HEK293 (cell line): ENCODE results near the gene TAMALIN.

Source experiments
- KLF1 ChIP-seq: fragments of 450-650 bp; formaldehyde crosslinking; IDR thresholded peaks from 2 replicates; pipeline ENCODE4 v1.5.1; 2016; ENCODE audit warnings: missing biosample characterization, missing genetic modification characterization
- KLF7 ChIP-seq: fragments of 450-650 bp; formaldehyde crosslinking; IDR thresholded peaks from 2 replicates; pipeline ENCODE4 v1.5.1; 2016; ENCODE audit warnings: missing biosample characterization, missing genetic modification characterization, borderline replicate concordance
- KLF8 ChIP-seq: fragments of 450-650 bp; formaldehyde crosslinking; IDR thresholded peaks from 2 replicates; pipeline ENCODE4 v1.5.1; 2016; ENCODE audit warnings: missing biosample characterization, missing genetic modification characterization
- PATZ1 ChIP-seq: fragments of 450-650 bp; formaldehyde crosslinking; IDR thresholded peaks from 2 replicates; pipeline ENCODE4 v1.5.1; 2016; ENCODE audit warnings: missing biosample characterization, missing genetic modification characterization
- PBX3 ChIP-seq: sonication (generic); formaldehyde crosslinking; IDR thresholded peaks from 2 replicates; pipeline ENCODE4 v1.8.1; 2022; ENCODE audit warnings: mild to moderate bottlenecking, moderate library complexity, missing genetic modification reagents
- PRDM1 ChIP-seq: fragments of 450-650 bp; formaldehyde crosslinking; IDR thresholded peaks from 2 replicates; pipeline ENCODE4; 2016; ENCODE audit warnings: missing biosample characterization, missing genetic modification characterization
- PRDM2 ChIP-seq: fragments of 450-650 bp; formaldehyde crosslinking; IDR thresholded peaks from 2 replicates; pipeline ENCODE4 v1.5.1; 2016; ENCODE audit warnings: missing biosample characterization, missing genetic modification characterization, borderline replicate concordance
- REST ChIP-seq: fragments of 450-650 bp; formaldehyde crosslinking; IDR thresholded peaks from 2 replicates; pipeline ENCODE4 v1.5.1; 2016; ENCODE audit warnings: missing biosample characterization, missing genetic modification characterization
- SP2 ChIP-seq: fragments of 450-650 bp; formaldehyde crosslinking; IDR thresholded peaks from 2 replicates; pipeline ENCODE4 v1.5.1; 2016; ENCODE audit warnings: missing biosample characterization, missing genetic modification characterization
- SP3 ChIP-seq: fragments of 450-650 bp; formaldehyde crosslinking; IDR thresholded peaks from 2 replicates; pipeline ENCODE4 v1.5.1; 2016; ENCODE audit warnings: missing biosample characterization, missing genetic modification characterization
- ZBTB10 ChIP-seq: fragments of 450-650 bp; formaldehyde crosslinking; IDR thresholded peaks from 2 replicates; pipeline ENCODE4 v1.5.1; 2016; ENCODE audit warnings: missing biosample characterization, missing genetic modification characterization
- ZBTB48 ChIP-seq: fragments of 450-650 bp; formaldehyde crosslinking; IDR thresholded peaks from 2 replicates; pipeline ENCODE4 v1.5.1; 2016; ENCODE audit warnings: missing biosample characterization, missing genetic modification characterization
- ZEB2 ChIP-seq: fragments of 450-650 bp; formaldehyde crosslinking; IDR thresholded peaks from 2 replicates; pipeline ENCODE4 v1.5.1; 2016; ENCODE audit warnings: missing biosample characterization, missing genetic modification characterization
- ZFP3 ChIP-seq: fragments of 450-650 bp; formaldehyde crosslinking; IDR thresholded peaks from 2 replicates; pipeline ENCODE4 v1.5.1; 2016; ENCODE audit warnings: low read depth, missing biosample characterization, missing genetic modification characterization
- ZNF26 ChIP-seq: fragments of 450-650 bp; formaldehyde crosslinking; IDR thresholded peaks from 2 replicates; pipeline ENCODE4 v1.5.1; 2016; ENCODE audit warnings: missing biosample characterization, missing genetic modification characterization
- ZNF600 ChIP-seq: fragments of 450-650 bp; formaldehyde crosslinking; IDR thresholded peaks from 2 replicates; pipeline ENCODE4 v1.5.1; 2016; ENCODE audit warnings: missing biosample characterization, missing genetic modification characterization
- ZNF660 ChIP-seq: fragments of 450-650 bp; IDR thresholded peaks from 2 replicates; pipeline ENCODE4 v1.5.1; 2018; ENCODE audit warnings: missing biosample characterization, mild to moderate bottlenecking, missing genetic modification characterization
- ZNF677 ChIP-seq: fragments of 450-650 bp; IDR thresholded peaks from 2 replicates; pipeline ENCODE4 v1.5.0; 2018; ENCODE audit warnings: missing biosample characterization, mild to moderate bottlenecking, missing genetic modification characterization, moderate library complexity
- ZNF701 ChIP-seq: fragments of 450-650 bp; formaldehyde crosslinking; IDR thresholded peaks from 2 replicates; pipeline ENCODE4 v1.5.1; 2016; ENCODE audit warnings: missing biosample characterization, missing genetic modification characterization
- ZNF707 ChIP-seq: fragments of 450-650 bp; formaldehyde crosslinking; IDR thresholded peaks from 2 replicates; pipeline ENCODE4 v1.5.1; 2016; ENCODE audit warnings: missing biosample characterization, missing genetic modification characterization
- ZXDB ChIP-seq: fragments of 450-650 bp; formaldehyde crosslinking; IDR thresholded peaks from 2 replicates; pipeline ENCODE4 v1.5.1; 2016; ENCODE audit warnings: missing biosample characterization, missing genetic modification characterization

The TAMALIN gene

GRCh38 chr12:52023182-52023975 is 16.6 kb downstream of the TAMALIN start (continued):
- TF ChIP-seq PBX3 (CRISPR knock-in tag) (no peak), KLF7 (tag by site-specific recombination) (no peak), KLF8 (tag by site-specific recombination) (peak; percentile 79), ZFP3 (tag by site-specific recombination) (no peak), ZBTB10 (tag by site-specific recombination) (peak; percentile 87), SP3 (peak; percentile 92), ZNF707 (tag by site-specific recombination) (no peak), PRDM2 (tag by site-specific recombination) (no peak), ZNF26 (tag by site-specific recombination) (no peak), SP2 (peak; percentile 91), ZNF701 (no peak), PATZ1 (tag by site-specific recombination) (peak; percentile 93), ZNF677 (tag by site-specific recombination) (no peak), ZNF660 (tag by site-specific recombination) (peak; percentile 36; the same call in 1 of the 2 replicates), KLF1 (peak; percentile 96), ZEB2 (tag by site-specific recombination) (no peak; the same call in 1 of the 2 replicates), ZNF600 (tag by site-specific recombination) (peak; percentile 80), PRDM1 (no peak), ZXDB (peak; percentile 67; the same call in 1 of the 2 replicates), REST (tag by site-specific recombination) (no peak), ZBTB48 (tag by site-specific recombination) (no peak)
